Activated T-cell treated with anti-CD3 and anti-CD28 coated beads, Interleukin-2, amount 50 U/mL, for 72 hours (primary cell): ENCODE measurements around the gene CBS. TPM values are rescaled to one million over a fixed set of nuclear protein-coding genes. Genes with fewer than 3 reads are reported as not detected.

Experiments used
- ATAC-seq, 2 donors: fragments of 150-1000 bp; cut with Tn5 transposase; replicated peaks in 1 of 2; 2 replicates each; pipeline ENCODE4 v1.10.0; 2021; ENCODE audit warnings: moderate library complexity in 2 of 2, mild to moderate bottlenecking in 1 of 2
- DNase-seq, 2 donors: peaks; one replicate each; pipeline ENCODE4 v3.0.0; 2021 to 2022; ENCODE audit warnings: mixed read lengths in 1 of 2
- H3K27ac Mint-ChIP-seq: one replicate; pipeline ENCODE4 v1.8.0; 2022; ENCODE audit warnings: mild to moderate bottlenecking, moderate library complexity, mixed read lengths
- H3K27me3 Mint-ChIP-seq: one replicate; pipeline ENCODE4 v1.8.0; 2022; ENCODE audit warnings: low read depth, mixed read lengths
- H3K36me3 Mint-ChIP-seq, 2 donors: one replicate each; pipeline ENCODE4 v1.8.0; 2022; ENCODE audit warnings: mixed read lengths in 2 of 2, mild to moderate bottlenecking in 1 of 2; ENCODE audit not compliant: insufficient read depth in 2 of 2
- H3K4me1 Mint-ChIP-seq: one replicate; pipeline ENCODE4 v1.8.0; 2022; ENCODE audit warnings: low read depth, mixed read lengths
- H3K4me3 Mint-ChIP-seq, 2 donors: one replicate each; pipeline ENCODE4 v1.8.0; 2022; ENCODE audit warnings: mild to moderate bottlenecking in 2 of 2, mixed read lengths in 2 of 2, moderate library complexity in 2 of 2
- H3K9me3 Mint-ChIP-seq, 2 donors: one replicate each; pipeline ENCODE4 v1.8.0; 2022; ENCODE audit warnings: mixed read lengths in 2 of 2
- total RNA-seq, 2 donors: library from RNA; stranded (reverse); gene quantifications; one replicate each; pipeline ENCODE4 v1.2.3, GENCODE V29; 2022

CBS gene
- total RNA-seq, 2 donors from 2014 or later = 89.1 to 130 TPM

DNA sequence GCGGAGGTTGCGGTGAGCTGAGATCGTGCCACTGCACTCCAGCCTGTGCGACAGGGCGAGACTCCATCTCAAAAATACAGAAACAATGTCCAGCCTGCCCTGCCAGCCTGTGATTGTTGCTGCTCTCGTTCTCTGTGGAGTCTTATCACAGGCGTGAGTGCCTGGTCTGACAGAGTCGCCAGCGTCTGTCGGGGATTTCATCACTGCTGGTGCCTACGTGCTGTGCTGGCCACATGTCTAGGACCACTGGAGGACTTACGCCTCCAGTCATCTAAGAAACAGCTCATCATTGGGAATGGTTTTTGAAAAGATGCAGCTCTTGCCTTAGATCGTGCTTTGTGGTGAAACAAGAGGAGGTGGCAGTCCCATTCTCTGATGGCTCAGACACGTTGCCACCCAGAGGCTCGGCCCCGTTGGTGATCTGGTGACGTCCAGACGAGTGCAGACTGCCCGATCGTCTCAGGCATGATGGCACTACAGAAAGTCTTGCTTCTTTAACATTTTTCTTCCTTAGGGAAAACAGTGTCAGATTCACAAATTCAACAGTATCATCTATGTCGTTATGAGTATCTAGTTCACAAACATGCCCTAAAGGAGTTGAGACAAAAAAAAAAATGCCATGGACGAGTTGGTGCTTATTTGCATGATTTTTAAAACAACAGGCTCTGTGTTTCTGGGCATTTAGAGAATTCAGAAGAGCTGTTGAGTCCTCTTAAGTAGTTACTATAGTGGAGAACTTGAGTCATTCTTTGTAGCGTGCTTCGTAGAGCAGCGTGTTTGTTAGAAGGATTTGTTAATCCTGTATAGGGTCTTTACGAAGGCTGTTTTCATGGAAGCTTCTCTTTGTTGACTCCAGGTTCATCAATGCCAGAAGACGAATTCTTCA is 47.5 kb downstream of the CBS start:
- H3K36me3 Mint-ChIP-seq = peaks cover 2% of the 10 kb centered on the region in 2 donors
- H3K27ac Mint-ChIP-seq = no peak overlapping the region
- H3K4me3 Mint-ChIP-seq = no peak overlapping the region
- DNase-seq = no peak
- H3K9me3 Mint-ChIP-seq = no peaks in the 10 kb centered on the region
- H3K27me3 Mint-ChIP-seq = no peaks in the 10 kb centered on the region
- no peaks in the 10 kb centered on the region for H3K4me1 Mint-ChIP-seq
- no peak for ATAC-seq

DNA sequence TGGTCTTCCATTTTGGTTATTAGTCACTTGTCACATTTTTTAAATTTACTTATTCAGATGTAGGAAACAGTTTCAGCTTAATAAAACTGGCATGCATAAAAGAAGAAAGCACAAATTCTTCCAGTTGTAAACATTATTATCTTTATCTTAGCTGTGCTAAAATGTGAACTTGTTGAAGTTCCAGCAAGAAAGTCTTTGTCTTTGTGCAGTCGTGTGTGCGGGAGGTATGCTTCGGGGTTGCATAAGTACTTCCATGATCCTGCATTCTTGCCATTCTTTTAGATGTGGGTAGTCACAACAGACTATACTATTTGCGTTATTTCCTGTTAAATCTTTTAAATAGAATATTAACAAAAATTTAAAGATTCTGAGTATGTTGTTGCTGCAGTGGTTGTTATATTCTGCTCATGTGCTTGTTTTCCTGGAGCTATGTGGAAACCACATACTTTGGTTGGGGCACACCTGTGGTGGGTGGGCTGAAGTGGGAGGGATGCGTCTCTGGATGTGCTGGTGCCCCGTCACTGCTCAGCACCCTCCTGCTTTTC is 49.9 kb downstream of the CBS start:
- ATAC-seq (no peak), DNase-seq (no peak)
- no peak overlapping the region for H3K27ac Mint-ChIP-seq
- H3K4me3 Mint-ChIP-seq = no peak overlapping the region
- no peaks in the 10 kb centered on the region for H3K27me3 Mint-ChIP-seq
- no peaks in the 10 kb centered on the region for H3K4me1 Mint-ChIP-seq
- H3K9me3 Mint-ChIP-seq = no peaks in the 10 kb centered on the region
- peaks cover 2 to 7% of the 10 kb centered on the region in 2 donors for H3K36me3 Mint-ChIP-seq

DNA sequence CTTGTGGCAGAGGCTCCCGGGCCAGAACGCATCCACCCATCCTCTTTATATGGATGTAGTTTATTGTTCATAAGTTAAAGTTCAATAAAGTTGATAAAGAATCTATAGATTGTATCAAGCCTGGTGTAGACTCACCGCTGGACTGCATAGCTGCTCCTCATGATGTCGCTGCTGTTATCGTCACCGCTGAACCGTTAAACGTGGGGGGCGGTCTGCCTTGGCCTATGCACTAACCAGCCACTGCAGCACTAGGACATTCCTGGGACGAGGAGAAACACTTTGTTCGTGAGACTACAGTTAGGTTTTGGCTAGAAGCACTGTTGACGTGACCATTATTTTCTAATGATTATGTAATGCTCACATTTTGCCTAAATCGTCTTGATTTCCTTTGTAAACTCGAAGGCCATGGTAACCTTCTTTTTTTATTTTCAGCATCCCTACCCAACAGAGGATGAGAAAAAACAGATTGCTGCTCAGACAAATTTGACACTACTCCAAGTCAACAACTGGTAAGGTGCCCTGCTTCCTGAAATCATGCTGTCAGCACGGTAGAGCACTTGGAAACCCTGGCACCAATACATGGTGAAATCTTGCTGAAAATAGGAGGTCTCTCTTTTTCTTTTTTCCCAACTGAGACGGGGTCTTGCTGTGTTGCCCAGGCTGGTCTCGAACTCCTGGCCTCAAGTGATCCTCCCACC is 51.0 kb downstream of the CBS start:
- no peak overlapping the region for H3K27ac Mint-ChIP-seq
- no peaks in the 10 kb centered on the region for H3K4me1 Mint-ChIP-seq
- no peaks in the 10 kb centered on the region for H3K27me3 Mint-ChIP-seq
- no peaks in the 10 kb centered on the region for H3K9me3 Mint-ChIP-seq
- no peak for ATAC-seq
- H3K36me3 Mint-ChIP-seq = peaks cover 2 to 5% of the 10 kb centered on the region in 2 donors
- H3K4me3 Mint-ChIP-seq = no peak overlapping the region
- DNase-seq = no peak

DNA sequence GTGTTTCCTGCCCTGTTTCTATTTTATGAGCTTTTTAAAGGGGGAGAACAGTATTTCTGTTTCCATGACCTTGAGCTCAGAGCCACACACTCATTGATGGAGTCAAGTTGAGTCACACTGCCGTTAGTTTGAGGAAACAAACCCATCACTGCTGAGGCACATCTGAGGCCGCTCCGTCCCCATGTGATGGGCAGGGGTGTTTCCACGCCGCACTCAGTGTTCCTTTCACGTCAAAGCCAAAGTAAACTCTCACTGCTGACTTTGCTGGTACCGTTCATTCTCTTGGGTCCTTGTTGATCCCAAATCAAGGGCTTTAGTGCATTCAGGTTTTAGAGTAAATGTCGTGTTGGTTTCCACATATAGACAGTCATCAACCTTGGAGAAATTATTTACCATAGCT is 52.5 kb downstream of the CBS start:
- peaks cover 2 to 5% of the 10 kb centered on the region in 2 donors for H3K36me3 Mint-ChIP-seq

DNA sequence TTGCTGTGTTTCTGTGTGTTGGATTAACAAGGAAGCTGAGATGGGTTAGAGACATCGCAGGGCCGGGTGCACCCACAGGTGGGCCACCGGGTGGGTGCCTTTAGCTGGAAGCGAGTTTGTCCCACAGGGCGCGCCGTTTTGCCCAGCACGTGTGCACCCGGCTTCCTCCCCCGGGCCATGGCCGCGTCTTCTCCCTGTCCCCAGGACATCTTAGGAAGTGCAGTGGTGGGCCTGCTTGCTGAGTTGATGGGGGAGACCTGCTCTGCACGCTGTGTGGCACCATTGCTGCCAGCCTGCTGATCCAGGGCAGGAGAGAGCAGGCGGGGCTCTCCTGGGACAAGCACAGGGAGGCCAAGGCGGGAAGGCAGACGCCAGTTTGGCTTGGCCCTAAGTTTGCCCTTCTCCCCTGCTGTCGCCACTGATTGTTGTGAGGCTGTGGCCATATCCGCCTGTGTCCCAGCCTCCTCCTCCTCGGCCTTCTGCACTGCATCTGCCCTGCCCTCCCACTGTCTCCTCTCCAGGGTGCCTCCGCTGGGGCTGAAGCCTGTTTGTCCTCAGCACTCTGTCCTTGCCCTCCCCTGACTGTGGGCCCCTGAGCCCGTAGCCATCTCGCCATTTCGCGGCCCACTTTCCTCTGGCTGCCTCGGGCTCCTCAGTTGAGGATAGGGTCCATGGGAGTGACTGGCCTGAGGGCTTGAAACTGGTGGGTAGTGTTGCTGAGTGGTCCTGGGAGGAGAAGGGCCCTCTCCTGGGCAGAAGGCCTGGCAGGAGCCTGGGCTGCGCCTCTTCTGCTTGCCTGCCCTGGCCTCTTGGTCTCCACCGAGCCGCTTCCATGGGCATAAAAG is 53.7 kb downstream of the CBS start:
- no peak overlapping the region for H3K4me3 Mint-ChIP-seq
- H3K4me1 Mint-ChIP-seq = no peaks in the 10 kb centered on the region
- no peaks in the 10 kb centered on the region for H3K9me3 Mint-ChIP-seq
- peaks cover 2 to 5% of the 10 kb centered on the region in 2 donors for H3K36me3 Mint-ChIP-seq
- H3K27ac Mint-ChIP-seq = no peak overlapping the region
- H3K27me3 Mint-ChIP-seq = no peaks in the 10 kb centered on the region
- DNase-seq (no peak), ATAC-seq (no peak)

More for the DNA sequence above, 52.5 kb downstream of the CBS start:
- Mint-ChIP-seq H3K27ac (no peak overlapping the region), H3K4me1 (no peaks in the 10 kb centered on the region), H3K27me3 (no peaks in the 10 kb centered on the region), H3K9me3 (no peaks in the 10 kb centered on the region), H3K4me3 (no peak overlapping the region)
- DNase-seq (no peak), ATAC-seq (no peak)

DNA sequence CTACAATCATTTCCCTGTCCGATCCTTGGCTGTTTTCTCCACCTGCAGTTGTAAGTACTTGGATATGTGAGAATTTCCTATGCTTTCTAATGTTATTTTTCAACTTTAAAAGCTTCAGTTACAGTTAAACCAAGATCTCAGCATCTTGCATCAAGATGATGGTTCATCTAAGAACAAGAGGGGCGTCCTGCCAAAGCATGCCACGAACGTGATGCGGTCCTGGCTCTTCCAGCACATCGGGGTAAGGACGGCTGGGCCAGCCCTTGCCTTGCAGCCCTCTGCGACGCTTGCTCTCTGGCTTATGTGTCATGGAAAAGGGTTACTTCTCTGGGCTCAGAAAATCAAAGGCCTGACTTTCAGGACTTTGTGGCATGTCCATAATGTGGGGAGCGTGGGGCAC is 54.4 kb downstream of the CBS start:
- H3K9me3 Mint-ChIP-seq = no peaks in the 10 kb centered on the region
- no peaks in the 10 kb centered on the region for H3K4me1 Mint-ChIP-seq
- H3K36me3 Mint-ChIP-seq = peaks cover 3 to 5% of the 10 kb centered on the region in 2 donors
- no peak overlapping the region for H3K27ac Mint-ChIP-seq
- ATAC-seq (no peak), DNase-seq (no peak)
- H3K27me3 Mint-ChIP-seq = no peaks in the 10 kb centered on the region
- H3K4me3 Mint-ChIP-seq = no peak overlapping the region

DNA sequence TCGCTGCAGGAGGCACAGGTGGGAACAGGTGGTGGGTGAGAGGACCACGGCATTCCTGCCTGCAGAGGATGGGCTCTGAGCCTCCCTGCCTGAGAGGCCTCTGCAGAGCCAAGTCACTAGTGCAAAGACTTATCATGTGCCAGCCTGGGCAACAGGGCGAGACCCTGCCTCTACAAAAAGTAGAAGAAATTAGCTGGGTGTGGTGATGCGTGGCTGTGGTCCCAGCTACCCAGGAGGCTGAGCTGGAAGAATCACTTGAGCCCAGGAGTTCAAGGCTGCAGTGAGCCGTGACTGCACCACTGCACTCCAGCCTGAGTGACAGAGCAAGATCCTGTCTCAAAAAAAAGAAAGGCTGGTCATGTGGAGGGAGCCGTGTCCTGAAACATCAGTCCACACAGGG is 54.9 kb downstream of the CBS start:
- peaks cover 3 to 8% of the 10 kb centered on the region in 2 donors for H3K36me3 Mint-ChIP-seq
- H3K27me3 Mint-ChIP-seq = no peaks in the 10 kb centered on the region
- H3K4me1 Mint-ChIP-seq = no peaks in the 10 kb centered on the region
- H3K9me3 Mint-ChIP-seq = no peaks in the 10 kb centered on the region
- H3K27ac Mint-ChIP-seq = no peak overlapping the region
- DNase-seq (no peak), ATAC-seq (no peak)
- H3K4me3 Mint-ChIP-seq = no peak overlapping the region

DNA sequence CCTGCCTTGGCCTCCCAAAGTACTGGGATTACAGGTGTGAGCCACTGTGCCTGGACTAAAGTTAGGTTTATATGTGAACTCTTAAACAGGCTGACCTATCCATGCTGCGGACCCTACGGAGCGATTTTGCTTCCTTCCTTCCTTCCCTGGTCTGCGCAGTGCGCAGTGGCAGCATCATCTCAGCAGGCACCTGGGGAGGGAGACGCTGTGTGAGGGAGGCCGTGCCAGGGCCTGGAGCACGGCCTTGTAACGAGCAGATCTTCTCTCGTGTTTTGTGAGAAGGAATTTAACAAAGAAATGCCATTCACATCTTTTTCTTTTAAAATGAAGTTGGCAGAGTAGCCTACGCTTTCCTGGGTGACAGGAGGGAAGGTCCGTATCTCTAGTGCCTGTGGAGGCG is 55.5 kb downstream of the CBS start:
- Mint-ChIP-seq H3K4me1 (no peaks in the 10 kb centered on the region), H3K27me3 (no peaks in the 10 kb centered on the region), H3K9me3 (no peaks in the 10 kb centered on the region), H3K4me3 (no peak overlapping the region), H3K36me3 (peaks cover 3 to 8% of the 10 kb centered on the region in 2 donors), H3K27ac (no peak overlapping the region)
- DNase-seq (no peak), ATAC-seq (no peak)

DNA sequence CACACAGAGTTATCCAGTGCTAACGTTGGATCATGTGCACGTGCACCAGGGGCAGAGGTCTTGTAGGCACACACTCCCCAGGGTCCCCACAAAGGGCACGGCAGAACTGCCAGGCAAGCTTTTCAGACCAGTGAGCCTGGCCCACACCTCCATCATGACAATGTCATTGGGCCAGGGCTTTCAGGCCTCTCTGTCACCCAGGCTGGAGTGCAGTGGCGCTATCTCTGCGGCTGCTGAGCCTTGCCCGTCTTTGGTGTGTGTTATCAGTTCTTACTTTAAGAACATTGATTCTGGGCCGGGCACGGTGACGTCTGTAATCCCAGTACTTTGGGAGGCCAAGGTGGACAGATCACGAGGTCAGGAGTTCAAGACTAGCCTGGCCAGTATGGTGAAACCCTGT is 57.1 kb downstream of the CBS start:
- Mint-ChIP-seq H3K9me3 (no peaks in the 10 kb centered on the region), H3K4me1 (no peaks in the 10 kb centered on the region), H3K27me3 (no peaks in the 10 kb centered on the region), H3K4me3 (no peak overlapping the region), H3K36me3 (peaks cover 1 to 15% of the 10 kb centered on the region in 2 donors), H3K27ac (no peak overlapping the region)
- DNase-seq = no peak
- no peak for ATAC-seq

DNA sequence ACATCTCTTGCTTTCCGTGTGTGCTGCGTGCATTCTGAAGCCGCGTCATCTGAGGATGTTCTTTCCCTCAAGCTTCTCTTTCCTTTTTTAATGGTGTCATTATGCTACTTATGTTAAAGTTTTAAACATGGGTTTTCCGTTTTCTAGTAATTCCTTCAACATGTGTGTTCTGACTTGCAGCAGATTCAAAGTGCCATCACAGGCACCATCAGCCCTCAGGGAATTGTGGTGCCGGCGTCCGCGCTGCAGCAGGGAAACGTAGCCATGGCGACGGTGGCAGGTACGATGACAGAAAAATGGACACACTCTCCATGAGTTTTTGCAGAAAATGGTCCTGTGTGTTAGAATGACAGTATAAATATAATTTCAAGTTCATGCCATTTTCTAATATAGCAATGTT is 58.9 kb downstream of the CBS start:
- DNase-seq = no peak
- ATAC-seq = no peak
- Mint-ChIP-seq H3K9me3 (no peaks in the 10 kb centered on the region), H3K27ac (no peak overlapping the region), H3K4me3 (no peak overlapping the region), H3K36me3 (peaks cover 1 to 12% of the 10 kb centered on the region in 2 donors), H3K4me1 (no peaks in the 10 kb centered on the region), H3K27me3 (no peaks in the 10 kb centered on the region)

DNA sequence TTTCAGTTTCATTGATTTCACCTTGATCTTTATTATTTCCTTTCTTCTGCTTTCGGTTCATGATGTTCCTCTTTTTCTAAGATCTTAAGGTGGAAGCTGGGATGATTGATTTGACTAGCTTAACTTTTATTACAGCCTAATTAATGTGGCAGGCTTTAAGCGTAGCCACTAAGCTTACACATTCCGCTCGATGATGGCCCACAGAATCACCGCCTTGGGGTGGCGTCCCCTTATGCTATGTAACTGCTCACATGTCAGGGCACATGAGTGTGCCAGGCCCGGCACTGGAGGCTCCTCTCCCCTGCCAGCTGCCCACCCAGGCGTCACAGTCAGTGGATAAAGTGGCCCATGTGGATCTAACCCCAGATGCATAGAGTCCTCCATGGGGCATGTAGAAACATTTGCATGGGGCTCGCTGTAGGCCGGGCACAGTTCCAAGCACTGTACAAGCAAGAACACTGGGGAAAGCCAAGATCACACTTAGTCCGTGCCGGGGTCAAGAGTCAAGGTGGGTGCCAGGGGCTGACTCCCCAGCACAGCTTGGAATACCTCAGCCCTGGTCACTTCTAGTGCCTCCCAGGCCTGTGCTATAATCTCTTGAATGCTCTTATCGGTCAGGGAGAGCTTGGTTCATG is 59.6 kb downstream of the CBS start:
- DNase-seq = no peak
- Mint-ChIP-seq H3K27me3 (no peaks in the 10 kb centered on the region), H3K36me3 (peaks cover 1 to 10% of the 10 kb centered on the region in 2 donors), H3K4me3 (no peak overlapping the region), H3K9me3 (no peaks in the 10 kb centered on the region), H3K27ac (no peak overlapping the region), H3K4me1 (no peaks in the 10 kb centered on the region)
- ATAC-seq = no peak

DNA sequence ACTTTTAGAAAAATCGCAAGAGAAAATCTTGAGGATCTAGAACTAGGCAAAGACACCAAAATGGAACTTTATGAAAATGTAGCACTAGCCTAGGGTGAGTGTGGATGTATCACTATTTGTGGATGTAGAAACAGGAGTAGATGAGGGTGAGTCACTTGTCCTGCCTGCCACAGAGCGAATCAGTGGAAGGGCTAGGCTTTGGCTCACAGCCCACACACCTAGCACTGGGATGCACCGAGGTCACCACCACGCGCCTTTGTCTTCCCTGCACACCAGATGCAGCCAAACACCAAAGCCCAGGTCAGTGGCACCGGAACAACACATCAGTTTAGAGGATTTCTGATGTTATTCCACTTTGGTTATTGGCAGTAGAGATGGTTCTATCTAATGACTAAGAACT is 63.0 kb downstream of the CBS start:
- H3K27me3 Mint-ChIP-seq = no peaks in the 10 kb centered on the region
- H3K36me3 Mint-ChIP-seq = peaks cover 3 to 13% of the 10 kb centered on the region in 2 donors
- ATAC-seq = no peak
- no peak overlapping the region for H3K4me3 Mint-ChIP-seq
- no peak for DNase-seq
- no peak overlapping the region for H3K27ac Mint-ChIP-seq
- no peaks in the 10 kb centered on the region for H3K4me1 Mint-ChIP-seq
- H3K9me3 Mint-ChIP-seq = no peaks in the 10 kb centered on the region
